PC-3 (cell line): Measurements from ENCODE around the gene TTC19. TPM values are rescaled to one million over a fixed set of nuclear protein-coding genes. Genes with fewer than 3 reads are reported as not detected.

Source experiments
- ATAC-seq: fragments of 200-7000 bp; cut with Tn5 transposase; 2 replicates; pipeline ENCODE4 v1.9.1; 2020; ENCODE audit warnings: mild to moderate bottlenecking, moderate library complexity
- Bru-seq: library from RNA; stranded (reverse); fragments of 400-500 nt; gene quantifications from one replicate; lab custom pipeline; 2021; lab: Mats Ljungman, UMichigan
- BruChase-seq, 2 experiments: library from RNA; stranded (reverse); fragments of 400-500 nt; gene quantifications; one replicate each; lab custom pipeline; 2021; lab: Mats Ljungman, UMichigan
- BruUV-seq: library from RNA; stranded (reverse); fragments of 400-500 nt; replicated peaks from 2 replicates; lab custom pipeline; 2021; lab: Mats Ljungman, UMichigan
- CTCF ChIA-PET: fragments of 300-600 bp; sonication (Branson Sonifier 250); formaldehyde crosslinking; loops from one replicate; lab custom pipeline; 2022; ENCODE audit warnings: antibody characterized with exemption; lab: Charles Lee
- POLR2A ChIA-PET: fragments of 300-600 bp; sonication (Branson Sonifier 250); formaldehyde crosslinking; loops from one replicate; lab custom pipeline; 2022; ENCODE audit warnings: antibody characterized with exemption; ENCODE audit not compliant: unreplicated experiment; lab: Charles Lee
- DNase-seq: peaks from one replicate; pipeline ENCODE4 v3.0.0-alpha.2; 2015
- H2AFZ ChIP-seq: fragments of 300-600 bp; sonication (generic); 2 replicates; pipeline ENCODE4 v1.6.0; 2016; ENCODE audit warnings: antibody characterized with exemption, low read length
- H3F3A ChIP-seq: fragments of 300-600 bp; sonication (generic); one replicate; pipeline ENCODE4 v1.6.0; 2017; ENCODE audit warnings: antibody characterized with exemption, low read length, control low read depth, mild to moderate bottlenecking; ENCODE audit not compliant: unreplicated experiment
- H3K27ac ChIP-seq: fragments of 300-600 bp; sonication (generic); 2 replicates; pipeline ENCODE4 v1.5.1; 2016; ENCODE audit warnings: mild to moderate bottlenecking, low read length
- H3K27me3 ChIP-seq: fragments of 300-600 bp; sonication (generic); 2 replicates; pipeline ENCODE4 v1.6.1; 2016; ENCODE audit warnings: low read length, mixed read lengths
- H3K36me3 ChIP-seq: fragments of 300-600 bp; sonication (generic); 2 replicates; pipeline ENCODE4 v1.6.1; 2016; ENCODE audit warnings: low read depth, mixed run types, low read length, mixed read lengths
- H3K4me1 ChIP-seq: fragments of 300-600 bp; sonication (generic); 2 replicates; pipeline ENCODE4 v1.5.1; 2016; ENCODE audit warnings: low read length; ENCODE audit not compliant: insufficient read depth
- H3K4me2 ChIP-seq: fragments of 300-600 bp; sonication (generic); 2 replicates; pipeline ENCODE4 v1.6.0; 2016; ENCODE audit warnings: low read length
- H3K4me3 ChIP-seq: fragments of 300-600 bp; sonication (generic); 2 replicates; pipeline ENCODE4 v1.5.1; 2016; ENCODE audit warnings: mild to moderate bottlenecking, low read length, mixed read lengths
- H3K79me2 ChIP-seq: fragments of 300-600 bp; sonication (generic); 2 replicates; pipeline ENCODE4 v1.6.1; 2017; ENCODE audit warnings: low read length, mixed read lengths
- H3K9ac ChIP-seq: fragments of 300-600 bp; sonication (generic); 2 replicates; pipeline ENCODE4 v1.6.0; 2016; ENCODE audit warnings: mild to moderate bottlenecking, low read length
- H3K9me2 ChIP-seq: fragments of 300-600 bp; sonication (generic); replicated peaks from 2 replicates; pipeline ENCODE4 v1.6.1; 2016; ENCODE audit warnings: mixed run types, low read length, mixed read lengths
- H3K9me3 ChIP-seq: fragments of 300-600 bp; sonication (generic); 2 replicates; pipeline ENCODE4 v1.6.1; 2016; ENCODE audit warnings: low read length, mixed read lengths
- H4K20me1 ChIP-seq: fragments of 300-600 bp; sonication (generic); 2 replicates; pipeline ENCODE4 v1.6.1; 2016; ENCODE audit warnings: low read length, mixed read lengths
- EZH2 ChIP-seq: fragments of 300-600 bp; sonication (generic); IDR thresholded peaks from one replicate; pipeline ENCODE4 v1.6.1; 2017; ENCODE audit warnings: antibody characterized with exemption, mild to moderate bottlenecking, low read length; ENCODE audit not compliant: unreplicated experiment
- EZH2phosphoT487 ChIP-seq: fragments of 300-600 bp; sonication (generic); IDR thresholded peaks from 2 replicates; pipeline ENCODE4 v1.6.1; 2018; ENCODE audit warnings: mild to moderate bottlenecking, antibody characterized with exemption, low read length, borderline replicate concordance
- intact Hi-C: fragments of 100-400 bp; cut with micrococcal nuclease; formaldehyde crosslinking; loops from 2 replicates; pipeline ENCODE4 v1.9.0; 2023
- long read RNA-seq: library from polyadenylated mRNA; unstranded; transcript quantifications from one replicate; pipeline ENCODE4 v2.0.0, GENCODE V29; 2021; ENCODE audit not compliant: unreplicated experiment
- total RNA-seq: library from RNA; depleted of rRNA; stranded (reverse); fragments of >200 nt; gene quantifications from 2 replicates; pipeline ENCODE4 v1.2.3, GENCODE V29; 2014; rRNA removed
- TF ChIP-seq, protein P1 (sequence below): fragments of 300-600 bp; sonication (generic); conservative IDR thresholded peaks from 2 replicates; pipeline ENCODE4 v1.5.1; 2017; ENCODE audit warnings: antibody characterized with exemption, low read depth, mild to moderate bottlenecking, low read length

The TTC19 gene, protein sequence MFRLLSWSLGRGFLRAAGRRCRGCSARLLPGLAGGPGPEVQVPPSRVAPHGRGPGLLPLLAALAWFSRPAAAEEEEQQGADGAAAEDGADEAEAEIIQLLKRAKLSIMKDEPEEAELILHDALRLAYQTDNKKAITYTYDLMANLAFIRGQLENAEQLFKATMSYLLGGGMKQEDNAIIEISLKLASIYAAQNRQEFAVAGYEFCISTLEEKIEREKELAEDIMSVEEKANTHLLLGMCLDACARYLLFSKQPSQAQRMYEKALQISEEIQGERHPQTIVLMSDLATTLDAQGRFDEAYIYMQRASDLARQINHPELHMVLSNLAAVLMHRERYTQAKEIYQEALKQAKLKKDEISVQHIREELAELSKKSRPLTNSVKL
- total RNA-seq (187 and 436 TPM in 2 replicates), Bru-seq, nascent RNA (percentile 95 among the genes with signal in this experiment), BruChase-seq, experiment 1, labeled RNA remaining after a 6-hour chase (percentile 90 among the genes with signal in this experiment), BruChase-seq, experiment 2, labeled RNA remaining after a 2-hour chase (percentile 96 among the genes with signal in this experiment)
- long read RNA-seq, transcript TTC19-201 (10 exons, 3,002 nt) = major isoform, 48 of 100 reads
- long read RNA-seq, partial matches to known transcripts = 19 of 100 reads
- long read RNA-seq, other reads (novel, unspliced or antisense) = 28 of 100 reads

DNA sequence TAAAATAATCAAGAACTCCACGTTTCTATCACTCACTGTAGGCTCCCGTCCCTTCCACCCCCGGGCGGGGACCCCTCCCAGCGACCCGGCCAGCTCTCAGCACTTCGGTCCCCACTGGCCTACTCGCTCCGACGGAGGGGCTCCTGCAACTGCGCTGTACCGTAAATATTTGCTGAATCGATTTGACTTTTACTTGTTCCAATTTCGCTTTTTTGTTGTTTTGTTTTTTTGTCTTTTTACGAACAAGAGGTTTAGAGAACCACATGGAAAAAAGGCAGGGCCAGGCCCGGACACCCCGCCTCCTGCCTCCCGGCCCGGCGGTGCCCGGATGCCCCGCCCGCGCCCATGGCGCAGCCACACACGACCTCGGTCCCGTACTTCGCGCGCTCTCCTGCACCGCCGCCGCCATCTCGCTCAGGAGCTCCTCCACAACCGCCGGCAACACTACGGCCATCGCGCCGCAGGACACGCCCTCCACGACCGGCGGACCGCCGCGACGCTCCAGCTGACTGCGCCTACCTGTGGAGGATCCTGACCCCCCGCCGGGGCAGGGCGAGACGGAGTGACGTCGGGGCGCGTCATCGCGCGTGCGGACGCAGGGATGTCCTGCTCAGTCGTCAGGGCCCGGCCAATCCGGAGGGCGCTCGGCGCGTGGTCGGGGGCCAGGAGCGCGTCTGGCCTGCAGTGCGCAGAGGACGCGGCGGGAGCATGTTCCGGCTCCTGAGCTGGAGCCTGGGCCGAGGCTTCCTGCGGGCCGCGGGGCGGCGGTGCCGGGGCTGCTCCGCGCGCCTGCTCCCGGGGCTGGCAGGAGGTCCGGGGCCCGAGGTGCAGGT is at the start of gene TTC19, which contains the start of gene ZSWIM7:
TSS of gene TTC19 (plus strand) at position 684 of the 833 bp plus-strand sequence. CDS start at position 709, 25 bp downstream.
TSS of gene ZSWIM7 (minus strand) at position 564 of the 833 bp plus-strand sequence. CDS start at position 454, 110 bp downstream.
- Histone ChIP-seq H3K79me2 (peaks cover 85% of the 10 kb centered on the region), H3F3A (no peaks in the 10 kb centered on the region), H3K27ac (peak within 1 kb of the TSS; percentile 88), H3K4me2 (peak within 1 kb of the TSS; percentile 89), H3K36me3 (peaks cover 36% of the 10 kb centered on the region), H3K9ac (peak within 1 kb of the TSS; percentile 92), H3K4me1 (peaks cover 38% of the 10 kb centered on the region), H3K4me3 (peak within 1 kb of the TSS; percentile 94), H3K9me2 (no peaks in the 10 kb centered on the region), H2AFZ (peak within 1 kb of the TSS; percentile 83), H4K20me1 (peaks cover 42% of the 10 kb centered on the region), H3K9me3 (no peaks in the 10 kb centered on the region), H3K27me3 (no peaks in the 10 kb centered on the region)
- TF ChIP-seq EZH2phosphoT487 = peak; percentile 99
- TF ChIP-seq, protein P1, sequence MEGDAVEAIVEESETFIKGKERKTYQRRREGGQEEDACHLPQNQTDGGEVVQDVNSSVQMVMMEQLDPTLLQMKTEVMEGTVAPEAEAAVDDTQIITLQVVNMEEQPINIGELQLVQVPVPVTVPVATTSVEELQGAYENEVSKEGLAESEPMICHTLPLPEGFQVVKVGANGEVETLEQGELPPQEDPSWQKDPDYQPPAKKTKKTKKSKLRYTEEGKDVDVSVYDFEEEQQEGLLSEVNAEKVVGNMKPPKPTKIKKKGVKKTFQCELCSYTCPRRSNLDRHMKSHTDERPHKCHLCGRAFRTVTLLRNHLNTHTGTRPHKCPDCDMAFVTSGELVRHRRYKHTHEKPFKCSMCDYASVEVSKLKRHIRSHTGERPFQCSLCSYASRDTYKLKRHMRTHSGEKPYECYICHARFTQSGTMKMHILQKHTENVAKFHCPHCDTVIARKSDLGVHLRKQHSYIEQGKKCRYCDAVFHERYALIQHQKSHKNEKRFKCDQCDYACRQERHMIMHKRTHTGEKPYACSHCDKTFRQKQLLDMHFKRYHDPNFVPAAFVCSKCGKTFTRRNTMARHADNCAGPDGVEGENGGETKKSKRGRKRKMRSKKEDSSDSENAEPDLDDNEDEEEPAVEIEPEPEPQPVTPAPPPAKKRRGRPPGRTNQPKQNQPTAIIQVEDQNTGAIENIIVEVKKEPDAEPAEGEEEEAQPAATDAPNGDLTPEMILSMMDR = no peak
- no peak for TF ChIP-seq EZH2
- TSS peak; percentile 59 for BruUV-seq
- CTCF ChIA-PET = interaction anchor here (0.7 kb wide), 1 partner anchor 45 kb away, joined by 3 read pairs; no protein-coding TSS in a partner anchor
- DNase-seq (peak; percentile 99), ATAC-seq (peak; percentile 93)
- intact Hi-C loops = loop anchor here (2.0 kb wide), 1 partner anchor 41 kb away; no protein-coding TSS in a partner anchor
- POLR2A ChIA-PET = interaction anchor here (0.6 kb wide), 4 partner anchors 12 to 349 kb away, joined by 3 to 10 read pairs (median 5); no protein-coding TSS in a partner anchor

DNA sequence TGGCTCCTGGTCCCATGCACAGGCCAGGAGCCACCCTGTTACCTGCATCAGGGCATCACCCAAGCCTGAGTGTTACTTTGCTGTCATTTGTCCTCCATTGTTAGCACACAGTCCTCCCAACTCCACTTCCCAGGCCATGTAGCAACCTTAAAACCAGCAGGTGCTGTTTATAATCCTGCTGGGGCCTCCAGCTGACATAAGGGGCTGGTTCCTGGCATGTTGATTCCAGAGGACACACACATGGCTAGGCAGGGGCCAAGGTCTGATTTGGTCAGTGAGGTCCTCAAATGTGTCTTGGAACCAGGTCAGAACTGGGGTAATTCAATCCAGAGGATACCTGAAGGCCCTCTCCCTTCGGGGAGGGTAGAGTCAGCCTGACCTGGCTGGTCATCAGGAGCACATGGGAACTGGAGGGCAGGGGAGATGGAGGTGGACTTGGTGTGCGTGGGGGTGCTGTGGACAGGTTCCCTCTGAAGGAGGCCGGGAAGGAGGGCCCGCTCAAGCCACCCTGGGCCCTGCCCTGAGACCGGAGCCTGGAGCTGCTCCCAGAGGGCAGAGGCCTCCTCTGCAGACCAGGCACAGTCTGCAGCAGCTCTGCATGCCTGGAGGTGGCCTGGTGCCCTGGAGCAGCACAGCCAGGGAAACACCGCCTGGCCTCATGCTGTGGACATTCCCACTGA is 48.1 kb upstream of the TTC19 start:
- TF ChIP-seq, protein P1 = no peak
- no peak for TF ChIP-seq EZH2phosphoT487
- TF ChIP-seq EZH2 = no peak
- ATAC-seq = no peak
- ChIA-PET CTCF (no interaction called here), POLR2A (no interaction called here)
- Histone ChIP-seq H3K36me3 (peaks cover 16% of the 10 kb centered on the region), H3K9ac (no peak overlapping the region), H3K4me2 (no peak overlapping the region), H3K4me1 (peaks cover 57% of the 10 kb centered on the region), H3F3A (peaks cover 11% of the 10 kb centered on the region), H3K27me3 (no peaks in the 10 kb centered on the region), H3K4me3 (no peak overlapping the region), H3K9me2 (no peaks in the 10 kb centered on the region), H3K27ac (0 out of 2 replicates have a peak overlapping the region, but pooled peaks have one; percentile 4), H3K9me3 (no peaks in the 10 kb centered on the region), H4K20me1 (0 out of 2 replicates have a peak, but pooled peaks cover 4% of the 10 kb centered on the region), H2AFZ (no peak overlapping the region), H3K79me2 (peaks cover 97% of the 10 kb centered on the region)
- intact Hi-C loops = no loop called here
- DNase-seq = peak; percentile 2
- BruUV-seq = no TSS peak
